NCI-H510A treated with DMSO at 0.1 percent for 48 hours (cell line): ENCODE measurements around the gene NSFL1C.
"Not testable (repeated sequence)": the region's sequence is repeated elsewhere in the genome, so short reads cannot be mapped to it uniquely, and the experiment has no call there.

Experiments used
- DNase-seq: peaks from one replicate; lab custom pipeline; 2025; lab: John Stamatoyannopoulos, UW

Gene NSFL1C

DNA sequence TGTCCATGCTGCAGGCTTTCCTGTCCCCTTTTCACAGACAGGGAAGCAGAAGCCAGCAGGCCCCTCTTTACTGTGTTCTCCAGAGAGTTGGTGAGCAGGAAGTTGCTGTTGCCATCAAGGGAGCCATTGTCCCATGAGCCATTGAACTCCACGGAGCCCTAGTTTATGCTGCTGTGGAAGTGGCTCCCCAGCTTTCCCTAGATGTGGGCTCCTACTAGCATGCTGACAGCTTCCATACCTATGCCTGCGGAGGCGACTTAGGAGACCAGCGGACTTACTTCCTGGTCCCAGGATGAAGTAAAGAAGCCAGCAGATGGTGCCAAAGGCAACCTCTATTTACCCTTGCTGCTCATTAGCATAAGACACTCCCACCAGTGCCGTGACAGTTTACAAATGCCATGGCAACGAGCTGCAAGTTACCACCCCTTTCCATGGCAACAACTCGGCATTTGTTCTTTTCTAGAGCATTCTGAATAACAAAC lies 43.0 kb downstream of the NSFL1C start:
- DNase-seq = peak; percentile 51

DNA sequence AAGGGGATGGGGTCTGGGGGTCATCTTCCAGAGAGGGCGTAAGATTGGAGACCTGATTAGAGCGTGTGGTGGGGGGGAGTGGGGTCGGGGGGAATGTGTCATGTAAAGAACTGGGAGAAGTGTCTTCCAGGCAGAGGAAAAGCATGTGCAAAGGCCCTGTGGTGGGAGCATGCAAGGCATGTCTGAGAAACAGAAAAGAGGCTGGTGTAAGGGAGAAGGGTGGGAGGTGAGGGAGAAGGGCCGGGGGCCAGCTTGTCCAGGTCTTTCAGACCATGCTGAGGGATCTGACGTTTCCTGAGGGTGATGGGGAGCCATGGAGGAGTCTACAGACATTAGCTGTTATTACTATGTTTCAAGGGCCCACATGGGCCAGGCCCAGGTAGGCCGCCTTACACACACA lies 43.4 kb downstream of the NSFL1C start:
- no peak for DNase-seq

GRCh38 chr20:1422753-1423152 lies 43.9 kb downstream of the NSFL1C start:
- no peak for DNase-seq

DNA sequence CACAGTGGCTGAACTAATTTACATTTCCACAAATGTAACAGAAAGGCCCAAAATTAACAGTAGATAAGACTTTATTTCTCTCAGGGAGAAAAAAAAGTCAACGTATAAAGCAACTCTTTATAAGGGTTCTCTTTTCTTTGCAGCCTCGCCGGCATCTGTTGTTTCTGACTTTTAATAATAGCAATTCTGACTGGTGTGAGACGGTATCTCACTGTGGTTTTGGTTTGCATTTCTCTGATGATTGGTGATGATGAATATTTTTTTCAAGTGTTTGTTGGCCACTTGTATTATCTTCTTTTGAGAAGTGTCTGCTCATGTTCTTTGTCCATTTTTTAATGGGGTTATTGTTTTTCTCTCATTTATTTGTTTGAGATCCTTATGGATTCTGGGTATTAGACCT lies 46.6 kb downstream of the NSFL1C start:
- no peak for DNase-seq

DNA sequence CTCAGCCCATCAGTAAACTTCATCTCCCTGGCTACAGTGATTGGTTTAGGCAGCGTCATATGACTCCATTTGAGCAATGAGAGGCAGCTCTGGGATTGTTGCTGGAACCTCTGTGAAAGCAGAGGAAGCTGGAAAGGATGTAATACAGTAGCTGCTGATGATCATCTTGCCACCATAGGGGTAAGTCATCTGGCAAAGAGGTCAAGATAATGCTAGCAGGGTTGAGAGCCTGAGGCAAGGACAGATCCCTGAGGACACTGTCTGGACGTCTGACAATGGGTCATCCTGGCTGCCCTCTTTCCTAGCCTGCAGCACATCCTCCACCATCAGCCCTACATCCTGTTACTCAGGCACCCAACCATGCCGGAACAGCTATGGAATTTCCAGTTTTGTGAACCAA lies 48.3 kb downstream of the NSFL1C start:
- no peak for DNase-seq

DNA sequence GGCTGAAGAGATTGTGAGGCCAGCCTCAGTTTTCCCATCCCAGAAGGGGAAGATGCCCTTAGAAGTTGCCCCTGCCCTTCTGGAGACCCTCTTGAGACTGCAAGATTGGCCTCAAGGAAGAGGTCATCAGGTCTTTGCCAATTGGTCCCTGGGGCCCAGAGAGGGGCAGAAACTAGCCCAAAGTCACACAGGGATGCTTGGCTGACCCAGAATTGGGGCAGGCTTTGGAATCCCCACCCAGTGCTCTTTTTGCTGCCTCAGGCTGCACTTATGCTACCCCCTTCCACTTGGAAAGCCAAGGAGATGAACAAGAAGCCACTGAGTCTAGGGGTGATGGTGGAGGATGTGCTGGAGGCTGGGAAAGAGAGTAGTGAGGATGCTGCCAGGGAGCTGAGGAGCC lies 48.9 kb downstream of the NSFL1C start:
- DNase-seq = no peak

DNA sequence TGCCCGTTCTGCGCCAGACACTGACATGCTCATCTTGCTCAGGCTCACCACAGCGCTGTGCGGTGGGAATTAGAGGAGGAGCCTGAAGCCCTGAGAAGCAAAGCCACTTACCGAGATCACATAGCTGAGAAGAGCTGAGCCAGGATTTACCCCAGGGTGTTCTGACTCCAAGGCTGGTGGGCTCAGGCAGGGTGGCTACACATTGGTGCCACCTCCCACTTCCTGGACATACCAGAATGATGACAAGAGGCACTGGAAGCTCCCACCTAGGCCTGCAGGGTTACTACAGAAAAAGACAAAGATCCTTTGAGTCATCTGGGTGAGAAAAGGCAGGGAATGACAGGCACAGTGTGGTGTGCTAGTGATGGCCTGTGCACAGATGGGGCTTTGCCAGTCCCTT lies 49.4 kb downstream of the NSFL1C start:
- no peak for DNase-seq

DNA sequence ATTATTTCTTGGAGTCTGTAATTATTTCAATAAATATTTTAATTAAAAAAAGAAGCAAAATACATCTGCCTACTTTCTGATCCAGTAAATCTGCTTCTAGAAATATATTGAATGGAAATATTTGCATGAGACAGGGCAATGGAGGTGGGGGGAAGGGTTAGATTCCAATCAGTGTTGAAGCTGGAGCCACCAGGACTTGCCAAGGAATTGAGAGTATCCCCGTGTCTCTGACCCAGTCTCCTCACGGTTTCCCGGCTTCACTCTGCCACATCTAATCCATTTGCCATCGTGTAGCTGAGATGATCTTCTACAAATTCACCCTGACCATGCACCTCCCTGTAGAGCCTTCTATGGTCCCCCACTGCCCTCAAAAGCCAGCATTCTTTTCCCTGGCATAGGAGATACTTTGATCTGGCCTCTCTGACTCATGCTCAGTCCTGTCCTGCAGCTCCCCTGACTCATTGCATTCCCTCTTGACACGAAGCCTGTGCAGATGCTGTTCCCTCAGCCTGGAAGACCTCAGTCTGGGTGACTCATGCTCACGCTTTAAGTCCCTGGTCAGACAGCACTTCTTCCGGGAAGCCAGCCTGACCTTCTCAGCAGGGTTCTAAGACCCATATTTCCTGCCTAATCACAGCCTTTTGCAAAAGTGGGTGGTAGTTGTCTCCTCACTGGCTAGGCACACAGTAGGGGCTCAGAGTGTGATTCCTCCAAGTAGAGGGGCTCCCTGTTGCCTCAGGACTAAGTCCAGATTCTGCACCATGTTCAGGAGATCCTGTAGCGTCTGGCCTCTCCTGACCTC lies 50.8 kb downstream of the NSFL1C start:
- DNase-seq = no peak

DNA sequence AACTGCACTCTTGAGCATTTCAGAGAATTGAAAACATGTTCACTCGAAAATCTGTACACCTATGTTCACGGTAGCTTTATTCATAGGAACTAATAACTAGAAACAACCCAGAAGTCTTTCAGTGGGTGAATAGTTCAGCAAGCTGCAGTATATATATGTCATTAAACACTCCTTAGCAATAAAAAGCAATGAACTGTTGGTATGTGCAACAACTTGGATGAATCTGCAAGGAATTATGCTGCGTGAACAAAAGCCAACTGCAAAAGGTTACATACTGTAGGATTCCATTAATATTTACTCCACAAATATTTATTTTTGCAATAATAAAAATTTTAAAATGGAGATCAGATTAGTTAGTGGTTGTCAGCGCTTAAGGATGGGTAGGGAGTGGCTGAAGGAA lies 51.7 kb downstream of the NSFL1C start:
- no peak for DNase-seq

GRCh38 chr20:1405801-1406200 lies 60.8 kb downstream of the NSFL1C start:
- no peak for DNase-seq

DNA sequence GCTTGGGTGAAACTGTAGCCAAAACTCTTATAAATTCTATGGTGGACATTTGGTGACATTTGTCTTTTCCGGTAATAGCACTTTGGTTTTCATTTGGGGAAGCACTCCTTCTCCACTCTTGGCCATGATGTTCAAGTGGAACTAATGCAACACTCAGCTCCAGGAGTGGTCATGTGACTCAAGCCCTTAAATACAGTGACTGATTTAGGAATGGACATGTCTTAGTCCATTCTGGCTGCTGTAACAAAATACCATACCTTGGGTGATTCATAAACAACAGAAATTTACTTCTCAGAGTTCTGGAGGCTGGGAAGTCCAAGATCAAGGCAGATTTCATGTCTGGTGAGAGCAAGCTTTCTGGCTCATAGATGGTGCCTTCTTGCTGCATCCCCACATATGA lies 63.0 kb downstream of the NSFL1C start:
- DNase-seq = no peak

DNA sequence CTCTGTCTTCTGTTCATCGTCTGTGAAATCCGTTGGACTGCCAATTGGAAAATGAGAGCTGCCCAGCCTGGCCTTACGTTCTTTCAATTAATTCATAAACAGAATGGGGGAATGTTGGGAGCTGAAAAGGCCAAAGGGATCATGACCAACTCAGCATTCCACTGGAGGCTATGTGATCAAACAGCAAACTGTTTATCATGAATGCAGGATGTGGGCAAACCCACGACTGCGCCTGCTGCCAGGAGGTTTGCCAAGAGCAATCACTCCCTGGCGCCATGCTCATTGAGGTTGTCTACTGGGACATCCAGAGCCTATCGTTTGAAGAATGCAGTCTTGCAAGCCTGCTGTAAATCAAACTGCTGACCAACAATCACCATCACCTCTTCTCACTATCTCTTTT lies 64.5 kb downstream of the NSFL1C start:
- no peak for DNase-seq

GRCh38 chr20:1401451-1401907 lies 65.2 kb downstream of the NSFL1C start:
- DNase-seq = no peak

GRCh38 chr20:1399678-1400366 lies 66.8 kb downstream of the NSFL1C start:
- DNase-seq = peak; percentile 66

DNA sequence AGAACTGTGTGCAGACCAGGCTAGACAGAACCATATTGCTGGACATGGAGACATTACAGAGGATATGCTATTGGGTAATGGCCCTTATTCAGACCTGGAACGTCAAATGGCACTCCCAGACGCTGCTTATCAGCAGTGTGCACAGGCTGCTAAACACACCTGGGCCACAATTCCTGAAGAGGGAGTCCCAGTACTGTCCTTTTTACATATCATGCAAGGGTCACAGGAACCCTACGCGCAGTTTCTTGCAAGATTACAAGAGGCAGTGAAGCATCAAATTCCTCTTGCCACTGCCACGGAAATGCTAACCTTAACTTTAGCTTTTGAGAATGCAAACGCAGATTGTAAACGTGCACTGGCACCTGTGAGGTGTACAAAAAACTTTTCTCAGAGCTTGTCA lies 68.5 kb downstream of the NSFL1C start:
- DNase-seq = not testable (repeated sequence)

DNA sequence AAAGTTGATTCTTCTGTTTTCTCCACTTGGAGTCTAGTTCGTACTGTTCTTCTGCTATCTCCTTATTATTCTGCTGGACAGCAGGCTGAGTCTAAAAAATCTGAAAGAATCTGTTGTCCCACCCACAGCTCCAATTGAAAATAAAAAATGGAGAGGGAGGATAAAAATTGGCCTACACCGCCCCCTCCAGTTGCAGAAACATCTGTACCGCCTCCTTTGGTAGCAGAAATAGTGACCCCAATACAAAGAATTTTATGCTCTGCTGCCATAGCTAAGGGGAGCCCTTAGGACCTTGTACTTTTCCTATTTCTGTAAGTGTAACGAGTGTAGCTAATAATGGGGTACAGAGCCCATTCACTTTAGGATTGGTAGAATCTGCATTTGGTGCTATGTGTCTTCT lies 68.9 kb downstream of the NSFL1C start:
- no peak for DNase-seq

DNA sequence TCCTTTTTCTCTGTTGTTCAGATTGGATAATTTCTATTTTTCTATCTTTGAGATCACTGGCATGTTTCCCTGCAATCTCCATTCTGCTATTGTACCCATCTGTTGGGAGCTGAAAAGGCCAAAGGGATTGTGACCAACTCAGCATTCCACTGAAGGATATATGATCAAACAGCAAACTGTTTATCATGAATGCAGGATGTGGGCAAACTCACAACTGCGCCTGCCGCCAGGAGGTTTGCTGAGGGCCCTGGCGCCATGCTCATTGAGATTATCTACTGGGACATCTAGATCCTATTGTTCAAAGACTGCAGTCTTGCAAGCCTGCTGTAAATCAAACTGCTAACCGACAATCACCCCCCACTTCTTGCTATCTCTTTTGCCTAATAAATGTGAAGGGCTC lies 69.9 kb downstream of the NSFL1C start:
- no peak for DNase-seq

GRCh38 chr20:1396264-1396663 lies 70.4 kb downstream of the NSFL1C start:
- DNase-seq = no peak

GRCh38 chr20:1394686-1395085 lies 72.0 kb downstream of the NSFL1C start:
- no peak for DNase-seq

DNA sequence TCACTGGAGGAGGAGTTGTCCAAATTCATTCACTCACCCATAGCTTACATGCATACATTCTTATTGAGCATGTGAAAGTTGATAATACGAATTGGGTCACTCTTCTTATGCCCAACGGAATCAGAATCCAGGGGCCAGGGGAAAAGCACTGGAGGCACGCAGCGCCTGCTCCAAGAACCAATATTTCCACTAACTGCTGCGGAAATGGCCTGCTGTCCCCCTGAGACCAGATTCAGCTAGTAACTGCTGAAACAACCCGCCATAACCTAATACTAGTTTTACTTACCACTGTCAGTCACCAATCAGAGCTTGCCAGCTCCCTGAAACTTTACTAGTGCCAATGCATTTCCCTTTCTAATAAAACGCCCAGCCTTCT lies 73.2 kb downstream of the NSFL1C start:
- DNase-seq = no peak

DNA sequence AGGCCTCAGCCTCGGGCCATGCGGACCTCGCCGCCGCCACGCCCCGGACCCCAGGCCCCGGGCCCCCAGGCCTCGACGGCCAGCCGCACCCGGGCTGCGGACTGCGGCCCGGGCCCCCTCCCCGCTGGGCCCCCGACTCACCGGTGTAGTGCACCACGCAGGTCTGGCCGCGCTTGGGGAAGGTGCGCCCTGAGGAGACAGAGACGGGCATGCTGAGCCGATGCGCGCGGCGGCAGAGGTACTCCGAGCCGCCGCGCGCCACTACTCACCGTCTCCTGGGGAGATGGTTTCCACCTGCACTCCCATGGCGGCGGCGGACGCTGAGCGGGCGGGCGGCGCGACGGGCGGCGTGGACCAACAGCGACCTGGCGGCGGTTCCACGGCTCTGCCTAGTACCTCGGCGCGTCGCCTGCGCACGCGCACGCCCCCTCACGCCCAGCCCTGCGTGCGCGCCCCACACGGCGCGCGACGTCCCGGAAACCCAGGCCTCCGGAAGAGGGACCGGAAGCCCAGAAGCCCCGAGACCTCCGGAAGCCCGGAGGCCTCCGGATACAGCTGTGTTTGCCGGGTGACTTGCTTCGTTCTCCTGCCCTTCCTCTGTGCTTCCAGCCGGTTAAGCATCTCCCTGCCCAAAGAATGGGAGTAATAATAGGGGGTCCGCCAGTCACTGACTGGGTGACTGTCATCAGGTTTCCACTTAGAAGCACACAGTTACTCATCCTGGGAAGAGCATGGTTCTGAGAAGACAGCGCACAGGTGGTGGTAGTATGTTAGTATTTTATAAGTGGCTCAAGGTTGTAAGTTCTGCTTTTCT lies 73.7 kb downstream of the NSFL1C start, which contains the start of gene FKBP1A:
FKBP1A (minus strand) TSS at position 362 of the 814 bp plus-strand sequence; CDS start at position 306, 56 bp downstream.
- peak; percentile 84 for DNase-seq

DNA sequence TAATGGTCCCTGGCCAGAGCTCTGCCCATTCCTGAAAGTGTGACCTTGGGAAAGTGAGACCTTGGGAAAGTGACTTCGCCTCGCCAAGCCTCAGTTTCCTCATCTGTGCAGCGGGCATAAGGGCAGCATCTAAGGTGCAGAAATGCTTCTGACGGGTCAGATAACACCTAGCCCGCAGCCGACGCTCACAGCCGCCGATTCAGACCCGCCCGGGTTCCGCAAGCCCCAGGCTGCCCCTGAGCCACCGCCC lies 74.3 kb downstream of the NSFL1C start:
- no peak for DNase-seq
